ENCODE measurements around the gene TTR.

TTR gene

GRCh38 chr18:31591628-31592027, at the start of gene TTR:
Gene TTR (plus strand): TSS chr18:31591877. CDS start chr18:31591903, 26 bp downstream.
- no peak for DNase-seq
- CTCF ChIA-PET, result interaction anchor here (0.7 kb wide), 1 partner anchor 131 kb away, joined by 4 read pairs; no protein-coding TSS in a partner anchor
- Mint-ChIP-seq H3K9me3 (no peaks in the 10 kb centered on the region), H3K27me3 (peaks cover 8% of the 10 kb centered on the region), H3K36me3 (no peaks in the 10 kb centered on the region), H3K4me1 (no peaks in the 10 kb centered on the region), H3K27ac (no peak within 1 kb of the TSS), H3K4me3 (no peak within 1 kb of the TSS)

GRCh38 chr18:31546476-31546875, 45.2 kb upstream of the TTR start:
- no peaks in the 10 kb centered on the region for H3K4me1 Mint-ChIP-seq
- H3K36me3 Mint-ChIP-seq, result no peaks in the 10 kb centered on the region
- no peaks in the 10 kb centered on the region for H3K27me3 Mint-ChIP-seq
- no peak for DNase-seq
- no peak overlapping the region for H3K4me3 Mint-ChIP-seq
- no peaks in the 10 kb centered on the region for H3K9me3 Mint-ChIP-seq
- no peak overlapping the region for H3K27ac Mint-ChIP-seq
- CTCF ChIA-PET, result interaction anchor here (0.6 to 1.1 kb wide), 2 partner anchors 17 to 128 kb away, joined by 4 to 5 read pairs; no protein-coding TSS in a partner anchor

- CTCF ChIA-PET, result interaction anchor here (1.3 to 2.5 kb wide), 2 partner anchors 15 to 175 kb away, joined by 3 to 12 read pairs; no protein-coding TSS in a partner anchor
Measured at GRCh38 chr18:31548853-31549252, 42.8 kb upstream of the TTR start.

GRCh38 chr18:31549416-31549815, 42.3 kb upstream of the TTR start:
- Mint-ChIP-seq H3K9me3 (no peaks in the 10 kb centered on the region), H3K27me3 (no peaks in the 10 kb centered on the region), H3K27ac (no peak overlapping the region), H3K4me3 (no peak overlapping the region), H3K4me1 (no peaks in the 10 kb centered on the region), H3K36me3 (no peaks in the 10 kb centered on the region)
- no peak for DNase-seq
- CTCF ChIA-PET, result interaction anchor here (2.5 kb wide), 1 partner anchor 175 kb away, joined by 12 read pairs; no protein-coding TSS in a partner anchor

More at GRCh38 chr18:31548853-31549252, 42.8 kb upstream of the TTR start:
- Mint-ChIP-seq H3K9me3 (no peaks in the 10 kb centered on the region), H3K4me3 (no peak overlapping the region), H3K27ac (no peak overlapping the region), H3K4me1 (no peaks in the 10 kb centered on the region), H3K27me3 (no peaks in the 10 kb centered on the region), H3K36me3 (no peaks in the 10 kb centered on the region)
- DNase-seq, result no peak

GRCh38 chr18:31551883-31552282, 39.8 kb upstream of the TTR start:
- Mint-ChIP-seq H3K36me3 (no peaks in the 10 kb centered on the region), H3K4me1 (no peaks in the 10 kb centered on the region), H3K27me3 (peaks cover 2% of the 10 kb centered on the region), H3K27ac (no peak overlapping the region), H3K9me3 (no peaks in the 10 kb centered on the region), H3K4me3 (no peak overlapping the region)
- no peak for DNase-seq
- CTCF ChIA-PET, result no interaction called here

GRCh38 chr18:31553800-31554199, 37.9 kb upstream of the TTR start:
- H3K9me3 Mint-ChIP-seq, result no peaks in the 10 kb centered on the region
- CTCF ChIA-PET, result interaction anchor here (0.9 to 4.5 kb wide), 2 partner anchors 170 to 268 kb away, joined by 3 to 57 read pairs; no protein-coding TSS in a partner anchor
- no peaks in the 10 kb centered on the region for H3K36me3 Mint-ChIP-seq
- H3K27ac Mint-ChIP-seq, result no peak overlapping the region
- no peak for DNase-seq
- H3K4me1 Mint-ChIP-seq, result no peaks in the 10 kb centered on the region
- no peak overlapping the region for H3K4me3 Mint-ChIP-seq
- H3K27me3 Mint-ChIP-seq, result peaks cover 4% of the 10 kb centered on the region

- peaks cover 4% of the 10 kb centered on the region for H3K27me3 Mint-ChIP-seq
- CTCF ChIA-PET, result interaction anchor here (0.6 to 4.5 kb wide), 2 partner anchors 9 to 169 kb away, joined by 3 to 57 read pairs; no protein-coding TSS in a partner anchor
Measured at GRCh38 chr18:31554776-31555175, 36.9 kb upstream of the TTR start.

GRCh38 chr18:31555971-31556747, 35.5 kb upstream of the TTR start:
- peak; percentile 47 for DNase-seq
- H3K27me3 Mint-ChIP-seq, result peaks cover 4% of the 10 kb centered on the region
- no peaks in the 10 kb centered on the region for H3K36me3 Mint-ChIP-seq
- H3K4me1 Mint-ChIP-seq, result no peaks in the 10 kb centered on the region
- no peak overlapping the region for H3K4me3 Mint-ChIP-seq
- H3K9me3 Mint-ChIP-seq, result no peaks in the 10 kb centered on the region
- H3K27ac Mint-ChIP-seq, result no peak overlapping the region
- CTCF ChIA-PET, result interaction anchor here (0.7 to 4.5 kb wide), 9 partner anchors 10 to 1002 kb away, joined by 3 to 57 read pairs (median 4); no protein-coding TSS in a partner anchor

More at GRCh38 chr18:31554776-31555175, 36.9 kb upstream of the TTR start:
- no peak overlapping the region for H3K4me3 Mint-ChIP-seq
- H3K9me3 Mint-ChIP-seq, result no peaks in the 10 kb centered on the region
- no peaks in the 10 kb centered on the region for H3K36me3 Mint-ChIP-seq
- H3K4me1 Mint-ChIP-seq, result no peaks in the 10 kb centered on the region
- H3K27ac Mint-ChIP-seq, result no peak overlapping the region
- no peak for DNase-seq

GRCh38 chr18:31557446-31557845, 34.2 kb upstream of the TTR start:
- Mint-ChIP-seq H3K36me3 (no peaks in the 10 kb centered on the region), H3K4me3 (no peak overlapping the region), H3K9me3 (no peaks in the 10 kb centered on the region), H3K4me1 (no peaks in the 10 kb centered on the region), H3K27me3 (peaks cover 8% of the 10 kb centered on the region), H3K27ac (no peak overlapping the region)
- CTCF ChIA-PET, result interaction anchor here (2.3 to 4.5 kb wide), 2 partner anchors 162 to 167 kb away, joined by 11 to 57 read pairs; no protein-coding TSS in a partner anchor
- no peak for DNase-seq

GRCh38 chr18:31558567-31558966, 33.1 kb upstream of the TTR start:
- Mint-ChIP-seq H3K36me3 (no peaks in the 10 kb centered on the region), H3K9me3 (no peaks in the 10 kb centered on the region), H3K4me3 (no peak overlapping the region), H3K4me1 (no peaks in the 10 kb centered on the region), H3K27me3 (peaks cover 8% of the 10 kb centered on the region), H3K27ac (no peak overlapping the region)
- CTCF ChIA-PET, result no interaction called here
- DNase-seq, result no peak

- Mint-ChIP-seq H3K36me3 (no peaks in the 10 kb centered on the region), H3K4me1 (no peaks in the 10 kb centered on the region), H3K27me3 (peaks cover 8% of the 10 kb centered on the region), H3K9me3 (no peaks in the 10 kb centered on the region), H3K4me3 (no peak overlapping the region), H3K27ac (no peak overlapping the region)
- no peak for DNase-seq
- CTCF ChIA-PET, result interaction anchor here (1.0 to 1.7 kb wide), 3 partner anchors 16 to 160 kb away, joined by 4 to 9 read pairs (median 5); no protein-coding TSS in a partner anchor
Measured at GRCh38 chr18:31562726-31563125, 29.0 kb upstream of the TTR start.

GRCh38 chr18:31563778-31564177, 27.9 kb upstream of the TTR start:
- Mint-ChIP-seq H3K9me3 (no peaks in the 10 kb centered on the region), H3K27ac (no peak overlapping the region), H3K27me3 (peaks cover 8% of the 10 kb centered on the region), H3K36me3 (no peaks in the 10 kb centered on the region), H3K4me1 (no peaks in the 10 kb centered on the region), H3K4me3 (no peak overlapping the region)
- no peak for DNase-seq
- CTCF ChIA-PET, result interaction anchor here (0.8 to 1.6 kb wide), 5 partner anchors 9 to 139 kb away, joined by 3 to 5 read pairs (median 3); no protein-coding TSS in a partner anchor

- Mint-ChIP-seq H3K36me3 (no peaks in the 10 kb centered on the region), H3K4me1 (no peaks in the 10 kb centered on the region), H3K9me3 (no peaks in the 10 kb centered on the region), H3K27ac (no peak overlapping the region), H3K4me3 (no peak overlapping the region), H3K27me3 (peaks cover 8% of the 10 kb centered on the region)
- CTCF ChIA-PET, result interaction anchor here (0.7 to 1.3 kb wide), 2 partner anchors 9 to 159 kb away, joined by 3 to 5 read pairs; no protein-coding TSS in a partner anchor
- DNase-seq, result no peak
Measured at GRCh38 chr18:31565345-31565744, 26.3 kb upstream of the TTR start.

- Mint-ChIP-seq H3K27me3 (peaks cover 8% of the 10 kb centered on the region), H3K4me1 (no peaks in the 10 kb centered on the region), H3K4me3 (no peak overlapping the region), H3K27ac (no peak overlapping the region), H3K9me3 (no peaks in the 10 kb centered on the region), H3K36me3 (no peaks in the 10 kb centered on the region)
- CTCF ChIA-PET, result interaction anchor here (1.3 kb wide), 1 partner anchor 10 kb away, joined by 5 read pairs; no protein-coding TSS in a partner anchor
- DNase-seq, result no peak
Measured at GRCh38 chr18:31565782-31566512, 25.7 kb upstream of the TTR start.
